HEK293 (cell line): Measurements from ENCODE around the gene IGF2BP2.
"Not testable (repeated sequence)": the region's sequence is repeated elsewhere in the genome, so short reads cannot be mapped to it uniquely, and the experiment has no call there.

Experiments
- CTCF ChIA-PET: fragments of 350-600 bp; formaldehyde crosslinking; extraction: SDS; loops from one replicate; lab custom pipeline; 2021; ENCODE audit warnings: antibody characterized with exemption; lab: Yijun Ruan, JAX
- POLR2A ChIA-PET: fragments of 300-600 bp; formaldehyde crosslinking; extraction: SDS; loops from one replicate; lab custom pipeline; 2020; ENCODE audit warnings: antibody characterized with exemption, inconsistent platforms; lab: Yijun Ruan, JAX
- H3K27ac ChIP-seq: fragments of 200-500 bp; sonication (Bioruptor generic); 2 replicates; pipeline ENCODE4 v1.5.1; 2014; ENCODE audit warnings: low read depth, low read length, control low read depth, inconsistent platforms; ENCODE audit errors: extremely low read depth
- H3K36me3 ChIP-seq, 2 experiments: fragments of 200-500 bp in 1 of 2; sonication (Bioruptor generic) in 1 of 2; 1 replicate in 1 of 2; 2 replicates in 1 of 2; pipeline ENCODE4 v1.5.1; 2014 to 2017; ENCODE audit warnings: inconsistent platforms in 2 of 2, low read length in 2 of 2; ENCODE audit not compliant: control insufficient read depth in 2 of 2, insufficient read depth in 1 of 2
- H3K4me1 ChIP-seq: fragments of 200-500 bp; sonication (Bioruptor generic); 2 replicates; pipeline ENCODE4 v1.5.1; 2014; ENCODE audit warnings: mild to moderate bottlenecking, low read length, inconsistent platforms; ENCODE audit not compliant: control insufficient read depth, insufficient read depth
- H3K4me3 ChIP-seq: 2 replicates; pipeline ENCODE4 v1.5.1; 2011; ENCODE audit warnings: low read depth, mild to moderate bottlenecking, control low read depth, low read length, moderate library complexity
- H3K9me3 ChIP-seq: fragments of 200-500 bp; sonication (Bioruptor generic); 2 replicates; pipeline ENCODE4 v1.5.1; 2014; ENCODE audit warnings: low read depth, low read length, inconsistent platforms; ENCODE audit not compliant: control insufficient read depth, insufficient read depth
- FEZF1 ChIP-seq: fragments of 450-650 bp; formaldehyde crosslinking; IDR thresholded peaks from 2 replicates; pipeline ENCODE4 v1.5.1; 2016; ENCODE audit warnings: missing biosample characterization, missing genetic modification characterization
- GLIS1 ChIP-seq: fragments of 450-650 bp; formaldehyde crosslinking; IDR thresholded peaks from 2 replicates; pipeline ENCODE4 v1.5.1; 2016; ENCODE audit warnings: missing biosample characterization, missing genetic modification characterization
- PRDM4 ChIP-seq: fragments of 450-650 bp; formaldehyde crosslinking; IDR thresholded peaks from 2 replicates; pipeline ENCODE4 v1.5.1; 2017; ENCODE audit warnings: missing biosample characterization, missing genetic modification characterization
- PRDM6 ChIP-seq: fragments of 450-650 bp; formaldehyde crosslinking; IDR thresholded peaks from 2 replicates; pipeline ENCODE4 v1.5.1; 2017; ENCODE audit warnings: missing biosample characterization, missing genetic modification characterization
- SCRT1 ChIP-seq: fragments of 450-650 bp; formaldehyde crosslinking; IDR thresholded peaks from 2 replicates; pipeline ENCODE4 v1.5.1; 2016; ENCODE audit warnings: missing biosample characterization, missing genetic modification characterization, borderline replicate concordance
- YY2 ChIP-seq: fragments of 450-650 bp; formaldehyde crosslinking; IDR thresholded peaks from 2 replicates; pipeline ENCODE4 v1.5.1; 2016; ENCODE audit warnings: missing biosample characterization, missing genetic modification characterization
- ZBTB20 ChIP-seq: fragments of 450-650 bp; formaldehyde crosslinking; IDR thresholded peaks from 2 replicates; pipeline ENCODE4 v1.5.1; 2016; ENCODE audit warnings: missing biosample characterization, missing genetic modification characterization
- ZNF18 ChIP-seq: fragments of 450-650 bp; formaldehyde crosslinking; IDR thresholded peaks from 2 replicates; pipeline ENCODE4 v1.5.1; 2016; ENCODE audit warnings: missing biosample characterization, missing genetic modification characterization
- ZNF426 ChIP-seq: fragments of 450-650 bp; formaldehyde crosslinking; IDR thresholded peaks from 2 replicates; pipeline ENCODE4 v1.5.1; 2017; ENCODE audit warnings: missing biosample characterization, missing genetic modification characterization, mild to moderate bottlenecking, inconsistent platforms, moderate library complexity
- ZNF544 ChIP-seq: fragments of 450-650 bp; formaldehyde crosslinking; IDR thresholded peaks from 2 replicates; pipeline ENCODE4 v1.5.0; 2017; ENCODE audit warnings: missing biosample characterization, missing genetic modification characterization
- ZNF830 ChIP-seq: fragments of 450-650 bp; IDR thresholded peaks from 2 replicates; pipeline ENCODE4 v1.5.0; 2018; ENCODE audit warnings: missing biosample characterization, missing genetic modification characterization, low read depth, mild to moderate bottlenecking, moderate library complexity
- ZNF843 ChIP-seq: fragments of 450-650 bp; formaldehyde crosslinking; IDR thresholded peaks from 2 replicates; pipeline ENCODE4 v1.5.1; 2016; ENCODE audit warnings: missing biosample characterization, missing genetic modification characterization
- ZXDB ChIP-seq: fragments of 450-650 bp; formaldehyde crosslinking; IDR thresholded peaks from 2 replicates; pipeline ENCODE4 v1.5.1; 2016; ENCODE audit warnings: missing biosample characterization, missing genetic modification characterization
- TF ChIP-seq, protein P1 (sequence below): fragments of 450-650 bp; formaldehyde crosslinking; conservative IDR thresholded peaks from 2 replicates; pipeline ENCODE4 v1.5.1; 2016; ENCODE audit warnings: low read depth, missing biosample characterization, missing genetic modification characterization
- TF ChIP-seq, protein P2 (sequence below): fragments of 450-650 bp; formaldehyde crosslinking; conservative IDR thresholded peaks from 2 replicates; pipeline ENCODE4 v1.5.1; 2016; ENCODE audit warnings: low read depth, missing biosample characterization, missing genetic modification characterization

IGF2BP2 gene

DNA sequence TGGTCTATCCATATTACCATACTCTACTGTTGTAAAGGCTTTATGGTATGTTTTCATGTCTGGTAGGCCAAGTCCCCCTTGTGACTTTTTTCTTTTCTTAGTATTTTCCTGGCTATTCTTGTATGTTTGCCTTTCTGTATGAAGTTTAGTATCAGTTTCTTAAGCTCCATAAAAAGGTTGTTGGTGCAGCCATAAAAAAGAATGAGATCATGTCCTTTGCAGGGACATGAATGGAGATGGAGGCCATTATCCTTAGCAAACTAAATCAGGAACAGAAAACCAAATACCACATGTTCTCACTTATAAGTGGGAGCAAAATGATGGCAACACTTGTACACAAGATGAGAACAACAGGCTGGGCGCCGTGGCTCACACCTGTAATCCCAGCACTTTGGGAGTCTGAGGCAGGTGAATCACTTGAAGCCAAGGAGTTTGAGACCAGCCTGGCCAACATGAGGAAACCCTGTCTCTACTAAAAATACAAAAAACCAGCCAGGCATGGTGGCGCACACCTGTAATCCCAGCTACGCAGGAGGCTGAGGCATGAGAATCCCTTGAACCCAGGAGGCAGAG, 13.7 kb upstream of the IGF2BP2 start:
- TF ChIP-seq YY2 (tag by site-specific recombination) (peak; percentile 59; the same call in 1 of the 2 replicates), FEZF1 (tag by site-specific recombination) (peak; percentile 61), ZNF843 (0 out of 2 replicates have a peak, but pooled peaks have one; percentile 22), ZXDB (tag by site-specific recombination) (peak; percentile 48; the same call in 1 of the 2 replicates), PRDM4 (tag by site-specific recombination) (peak; percentile 58), SCRT1 (tag by site-specific recombination) (peak; percentile 92), PRDM6 (tag by site-specific recombination) (peak; percentile 80), ZNF18 (tag by site-specific recombination) (peak; percentile 83)
- TF ChIP-seq, protein P1, sequence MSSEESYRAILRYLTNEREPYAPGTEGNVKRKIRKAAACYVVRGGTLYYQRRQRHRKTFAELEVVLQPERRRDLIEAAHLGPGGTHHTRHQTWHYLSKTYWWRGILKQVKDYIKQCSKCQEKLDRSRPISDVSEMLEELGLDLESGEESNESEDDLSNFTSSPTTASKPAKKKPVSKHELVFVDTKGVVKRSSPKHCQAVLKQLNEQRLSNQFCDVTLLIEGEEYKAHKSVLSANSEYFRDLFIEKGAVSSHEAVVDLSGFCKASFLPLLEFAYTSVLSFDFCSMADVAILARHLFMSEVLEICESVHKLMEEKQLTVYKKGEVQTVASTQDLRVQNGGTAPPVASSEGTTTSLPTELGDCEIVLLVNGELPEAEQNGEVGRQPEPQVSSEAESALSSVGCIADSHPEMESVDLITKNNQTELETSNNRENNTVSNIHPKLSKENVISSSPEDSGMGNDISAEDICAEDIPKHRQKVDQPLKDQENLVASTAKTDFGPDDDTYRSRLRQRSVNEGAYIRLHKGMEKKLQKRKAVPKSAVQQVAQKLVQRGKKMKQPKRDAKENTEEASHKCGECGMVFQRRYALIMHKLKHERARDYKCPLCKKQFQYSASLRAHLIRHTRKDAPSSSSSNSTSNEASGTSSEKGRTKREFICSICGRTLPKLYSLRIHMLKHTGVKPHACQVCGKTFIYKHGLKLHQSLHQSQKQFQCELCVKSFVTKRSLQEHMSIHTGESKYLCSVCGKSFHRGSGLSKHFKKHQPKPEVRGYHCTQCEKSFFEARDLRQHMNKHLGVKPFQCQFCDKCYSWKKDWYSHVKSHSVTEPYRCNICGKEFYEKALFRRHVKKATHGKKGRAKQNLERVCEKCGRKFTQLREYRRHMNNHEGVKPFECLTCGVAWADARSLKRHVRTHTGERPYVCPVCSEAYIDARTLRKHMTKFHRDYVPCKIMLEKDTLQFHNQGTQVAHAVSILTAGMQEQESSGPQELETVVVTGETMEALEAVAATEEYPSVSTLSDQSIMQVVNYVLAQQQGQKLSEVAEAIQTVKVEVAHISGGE: peak; percentile 67; the same call in 1 of the 2 replicates
- H3K9me3 ChIP-seq, H3K27ac ChIP-seq, H3K4me1 ChIP-seq, H3K4me3 ChIP-seq, POLR2A ChIA-PET, H3K36me3 ChIP-seq: not testable (repeated sequence)
- CTCF ChIA-PET: interaction anchor here (0.7 to 1.3 kb wide), 2 partner anchors 60 to 178 kb away, joined by 3 read pairs; no protein-coding TSS in a partner anchor

- Histone ChIP-seq H3K4me3 (no peak overlapping the region), H3K27ac (no peak overlapping the region), H3K9me3 (no peaks in the 10 kb centered on the region), H3K4me1 (no peaks in the 10 kb centered on the region), H3K36me3 (no peaks in the 10 kb centered on the region)
- CTCF ChIA-PET: interaction anchor here (0.6 kb wide), 1 partner anchor 22 kb away, joined by 3 read pairs; no protein-coding TSS in a partner anchor
- POLR2A ChIA-PET: no interaction called here
- TF ChIP-seq, protein P2, sequence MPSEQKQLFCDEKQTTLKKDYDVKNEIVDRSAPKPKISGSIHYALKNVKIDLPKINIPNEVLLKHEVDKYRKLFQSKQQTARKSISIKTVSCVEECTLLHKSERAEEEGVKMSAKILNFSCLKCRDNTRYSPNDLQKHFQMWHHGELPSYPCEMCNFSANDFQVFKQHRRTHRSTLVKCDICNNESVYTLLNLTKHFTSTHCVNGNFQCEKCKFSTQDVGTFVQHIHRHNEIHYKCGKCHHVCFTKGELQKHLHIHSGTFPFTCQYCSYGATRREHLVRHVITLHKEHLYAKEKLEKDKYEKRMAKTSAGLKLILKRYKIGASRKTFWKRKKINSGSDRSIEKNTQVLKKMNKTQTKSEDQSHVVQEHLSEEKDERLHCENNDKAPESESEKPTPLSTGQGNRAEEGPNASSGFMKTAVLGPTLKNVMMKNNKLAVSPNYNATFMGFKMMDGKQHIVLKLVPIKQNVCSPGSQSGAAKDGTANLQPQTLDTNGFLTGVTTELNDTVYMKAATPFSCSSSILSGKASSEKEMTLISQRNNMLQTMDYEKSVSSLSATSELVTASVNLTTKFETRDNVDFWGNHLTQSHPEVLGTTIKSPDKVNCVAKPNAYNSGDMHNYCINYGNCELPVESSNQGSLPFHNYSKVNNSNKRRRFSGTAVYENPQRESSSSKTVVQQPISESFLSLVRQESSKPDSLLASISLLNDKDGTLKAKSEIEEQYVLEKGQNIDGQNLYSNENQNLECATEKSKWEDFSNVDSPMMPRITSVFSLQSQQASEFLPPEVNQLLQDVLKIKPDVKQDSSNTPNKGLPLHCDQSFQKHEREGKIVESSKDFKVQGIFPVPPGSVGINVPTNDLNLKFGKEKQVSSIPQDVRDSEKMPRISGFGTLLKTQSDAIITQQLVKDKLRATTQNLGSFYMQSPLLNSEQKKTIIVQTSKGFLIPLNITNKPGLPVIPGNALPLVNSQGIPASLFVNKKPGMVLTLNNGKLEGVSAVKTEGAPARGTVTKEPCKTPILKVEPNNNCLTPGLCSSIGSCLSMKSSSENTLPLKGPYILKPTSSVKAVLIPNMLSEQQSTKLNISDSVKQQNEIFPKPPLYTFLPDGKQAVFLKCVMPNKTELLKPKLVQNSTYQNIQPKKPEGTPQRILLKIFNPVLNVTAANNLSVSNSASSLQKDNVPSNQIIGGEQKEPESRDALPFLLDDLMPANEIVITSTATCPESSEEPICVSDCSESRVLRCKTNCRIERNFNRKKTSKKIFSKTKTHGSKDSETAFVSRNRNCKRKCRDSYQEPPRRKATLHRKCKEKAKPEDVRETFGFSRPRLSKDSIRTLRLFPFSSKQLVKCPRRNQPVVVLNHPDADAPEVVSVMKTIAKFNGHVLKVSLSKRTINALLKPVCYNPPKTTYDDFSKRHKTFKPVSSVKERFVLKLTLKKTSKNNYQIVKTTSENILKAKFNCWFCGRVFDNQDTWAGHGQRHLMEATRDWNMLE (tag by site-specific recombination): no peak
- TF ChIP-seq ZNF830 (tag by site-specific recombination): no peak
- 0 out of 2 replicates have a peak, but pooled peaks have one; percentile 40 for TF ChIP-seq PRDM6 (tag by site-specific recombination)
- no peak for TF ChIP-seq ZNF426
- TF ChIP-seq GLIS1 (tag by site-specific recombination): no peak
- no peak for TF ChIP-seq ZNF544 (tag by site-specific recombination)
- no peak for TF ChIP-seq ZBTB20
These were observed 12.6 kb upstream of the IGF2BP2 start for GRCh38 chr3:185837414-185837813.
